DND-41 (cell line): ENCODE measurements around the gene RASSF8.

ENCODE experiments used
- EZH2 ChIP-seq: IDR thresholded peaks from 3 replicates; pipeline ENCODE4 v1.6.1; 2012; ENCODE audit warnings: borderline replicate concordance, low read depth, mild to moderate bottlenecking, moderate library complexity, low read length, inconsistent platforms; ENCODE audit not compliant: severe bottlenecking
- TF ChIP-seq, protein P1 (sequence below): IDR thresholded peaks from 2 replicates; pipeline ENCODE4 v1.5.1; 2012; ENCODE audit warnings: borderline replicate concordance, low read length, moderate library complexity, mild to moderate bottlenecking; ENCODE audit not compliant: poor library complexity, severe bottlenecking; ENCODE audit errors: extremely low read depth

DNA sequence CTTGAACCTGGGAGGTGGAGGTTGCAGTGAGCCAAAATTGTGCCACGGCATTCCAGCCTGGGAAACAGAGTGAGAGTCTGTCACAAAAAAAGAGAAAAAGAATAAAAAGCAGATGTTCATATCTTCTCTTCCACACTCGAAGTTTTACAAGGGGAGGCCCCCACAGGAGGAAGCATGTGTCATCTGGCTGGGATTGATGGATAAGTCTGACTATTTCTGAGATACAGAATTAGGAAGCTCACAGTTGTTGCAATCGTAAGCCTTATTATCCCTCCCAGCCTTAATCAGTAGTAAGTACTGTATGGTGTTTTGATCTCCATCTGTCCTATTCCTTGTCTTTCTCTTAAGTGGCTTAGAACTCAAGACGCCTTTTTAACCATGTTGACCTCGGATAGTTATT is 31.9 kb upstream of the RASSF8 start:
- TF ChIP-seq, protein P1, sequence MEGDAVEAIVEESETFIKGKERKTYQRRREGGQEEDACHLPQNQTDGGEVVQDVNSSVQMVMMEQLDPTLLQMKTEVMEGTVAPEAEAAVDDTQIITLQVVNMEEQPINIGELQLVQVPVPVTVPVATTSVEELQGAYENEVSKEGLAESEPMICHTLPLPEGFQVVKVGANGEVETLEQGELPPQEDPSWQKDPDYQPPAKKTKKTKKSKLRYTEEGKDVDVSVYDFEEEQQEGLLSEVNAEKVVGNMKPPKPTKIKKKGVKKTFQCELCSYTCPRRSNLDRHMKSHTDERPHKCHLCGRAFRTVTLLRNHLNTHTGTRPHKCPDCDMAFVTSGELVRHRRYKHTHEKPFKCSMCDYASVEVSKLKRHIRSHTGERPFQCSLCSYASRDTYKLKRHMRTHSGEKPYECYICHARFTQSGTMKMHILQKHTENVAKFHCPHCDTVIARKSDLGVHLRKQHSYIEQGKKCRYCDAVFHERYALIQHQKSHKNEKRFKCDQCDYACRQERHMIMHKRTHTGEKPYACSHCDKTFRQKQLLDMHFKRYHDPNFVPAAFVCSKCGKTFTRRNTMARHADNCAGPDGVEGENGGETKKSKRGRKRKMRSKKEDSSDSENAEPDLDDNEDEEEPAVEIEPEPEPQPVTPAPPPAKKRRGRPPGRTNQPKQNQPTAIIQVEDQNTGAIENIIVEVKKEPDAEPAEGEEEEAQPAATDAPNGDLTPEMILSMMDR = no peak
- TF ChIP-seq EZH2 = no peak
